PC-9 (cell line): ENCODE measurements around the gene LRMDA. TPM values are rescaled to one million over a fixed set of nuclear protein-coding genes. Genes with fewer than 3 reads are reported as not detected.
A peak's percentile ranks its signal among the peaks of the same experiment; 100 is the strongest.

ENCODE experiments used
- BruUV-seq: library from RNA; stranded (reverse); fragments of 400-500 nt; replicated peaks from 2 replicates; lab custom pipeline; 2021; lab: Mats Ljungman, UMichigan
- CTCF ChIA-PET: fragments of 300-600 bp; sonication (Branson Sonifier 250); formaldehyde crosslinking; loops from one replicate; lab custom pipeline; 2022; ENCODE audit warnings: antibody characterized with exemption; lab: Charles Lee
- POLR2A ChIA-PET: fragments of 300-600 bp; sonication (Branson Sonifier 250); formaldehyde crosslinking; loops from one replicate; lab custom pipeline; 2022; ENCODE audit warnings: antibody characterized with exemption; ENCODE audit not compliant: unreplicated experiment; lab: Charles Lee
- DNase-seq, 2 experiments: peaks; one replicate each; pipeline versions ENCODE4 v3.0.0 to v3.0.0-alpha.2; 2015 to 2022; ENCODE audit warnings: mixed read lengths in 1 of 2
- H2AFZ ChIP-seq: fragments of 200-600 bp; sonication (generic); 2 replicates; pipeline ENCODE4 v1.8.1; 2017; ENCODE audit warnings: antibody characterized with exemption
- H3F3A ChIP-seq: fragments of 200-600 bp; sonication (generic); 2 replicates; pipeline ENCODE4 v1.8.1; 2017; ENCODE audit warnings: antibody characterized with exemption, mild to moderate bottlenecking, low read depth; ENCODE audit not compliant: insufficient read depth
- H3K27ac ChIP-seq: fragments of 200-600 bp; sonication (generic); 2 replicates; pipeline ENCODE4 v1.6.1; 2016; ENCODE audit warnings: mixed run types
- H3K27me3 ChIP-seq: fragments of 200-600 bp; sonication (generic); 2 replicates; pipeline ENCODE4 v1.6.1; 2016; ENCODE audit warnings: low read depth, mixed run types; ENCODE audit not compliant: insufficient read depth
- H3K36me3 ChIP-seq: fragments of 200-600 bp; sonication (generic); 2 replicates; pipeline ENCODE4 v1.6.1; 2016; ENCODE audit warnings: low read depth, mixed run types
- H3K4me1 ChIP-seq: fragments of 200-600 bp; sonication (generic); replicated peaks from 2 replicates; pipeline ENCODE4 v1.6.1; 2016; ENCODE audit warnings: mixed run types; ENCODE audit not compliant: insufficient read depth
- H3K4me2 ChIP-seq: fragments of 200-600 bp; sonication (generic); 2 replicates; pipeline ENCODE4 v1.6.1; 2017; ENCODE audit warnings: mixed run types
- H3K4me3 ChIP-seq: fragments of 200-600 bp; sonication (generic); 2 replicates; pipeline ENCODE4 v1.6.1; 2016; ENCODE audit warnings: mixed run types
- H3K79me2 ChIP-seq: fragments of 200-600 bp; sonication (generic); 2 replicates; pipeline ENCODE4 v1.6.1; 2017; ENCODE audit warnings: low read depth, mixed run types
- H3K9me2 ChIP-seq: fragments of 200-600 bp; sonication (generic); 2 replicates; pipeline ENCODE4 v1.8.1; 2017; ENCODE audit warnings: mild to moderate bottlenecking; ENCODE audit not compliant: insufficient read depth
- H3K9me3 ChIP-seq: fragments of 200-600 bp; sonication (generic); 2 replicates; pipeline ENCODE4 v1.8.1; 2016; ENCODE audit warnings: low read depth; ENCODE audit not compliant: insufficient read depth
- H4K20me1 ChIP-seq: fragments of 200-600 bp; sonication (generic); 2 replicates; pipeline ENCODE4 v1.8.1; 2017; ENCODE audit not compliant: insufficient read depth
- CTCF ChIP-seq: fragments of 200-600 bp; sonication (generic); conservative IDR thresholded peaks from 2 replicates; pipeline ENCODE4 v1.6.1; 2017; ENCODE audit warnings: mixed run types, antibody characterized with exemption, mild to moderate bottlenecking, moderate library complexity
- EZH2 ChIP-seq: fragments of 200-600 bp; sonication (generic); IDR thresholded peaks from 2 replicates; pipeline ENCODE4 v1.8.0; 2017; ENCODE audit warnings: antibody characterized with exemption, low read depth
- intact Hi-C: fragments of 100-400 bp; cut with micrococcal nuclease; formaldehyde crosslinking; loops from one replicate; pipeline ENCODE4 v1.10.0; 2022; ENCODE audit not compliant: unreplicated experiment
- total RNA-seq: library from RNA; stranded (reverse); gene quantifications from 2 replicates; pipeline ENCODE4 v1.2.3, GENCODE V29; 2021

LRMDA gene
- total RNA-seq, 1 experiment from 2014 or later, result not detected

GRCh38 chr10:76311752-76312636 lies 880.6 kb downstream of the LRMDA start:
- peak in 1 of 2 experiments; percentile 11 for DNase-seq
- Histone ChIP-seq H3K27me3 (no peaks in the 10 kb centered on the region), H3K27ac (no peak overlapping the region), H3K4me3 (no peak overlapping the region), H3K36me3 (no peaks in the 10 kb centered on the region), H3F3A (no peaks in the 10 kb centered on the region), H3K4me2 (no peak overlapping the region), H2AFZ (no peak overlapping the region), H3K79me2 (no peaks in the 10 kb centered on the region), H3K9me3 (no peaks in the 10 kb centered on the region), H3K9me2 (no peaks in the 10 kb centered on the region), H3K4me1 (no peaks in the 10 kb centered on the region), H4K20me1 (no peaks in the 10 kb centered on the region)
- TF ChIP-seq EZH2, result no peak
- TF ChIP-seq CTCF, result peak; percentile 64
- ChIA-PET CTCF (no interaction called here), POLR2A (no interaction called here)
- intact Hi-C loops, result no loop called here
- no TSS peak for BruUV-seq

- Histone ChIP-seq H3K4me1 (no peaks in the 10 kb centered on the region), H3K79me2 (no peaks in the 10 kb centered on the region), H2AFZ (no peak overlapping the region), H4K20me1 (no peaks in the 10 kb centered on the region), H3K4me3 (no peak overlapping the region), H3K9me2 (no peaks in the 10 kb centered on the region), H3K27ac (no peak overlapping the region), H3K27me3 (no peaks in the 10 kb centered on the region), H3K36me3 (no peaks in the 10 kb centered on the region), H3F3A (no peaks in the 10 kb centered on the region), H3K9me3 (no peaks in the 10 kb centered on the region), H3K4me2 (no peak overlapping the region)
- CTCF ChIA-PET, result no interaction called here
- DNase-seq, result no peak
- BruUV-seq, result no TSS peak
- intact Hi-C loops, result no loop called here
- POLR2A ChIA-PET, result no interaction called here
- TF ChIP-seq EZH2 (no peak), CTCF (no peak)
These were observed 883.8 kb downstream of the LRMDA start for GRCh38 chr10:76315240-76315639.

GRCh38 chr10:76316234-76316633 lies 884.8 kb downstream of the LRMDA start:
- CTCF ChIA-PET, result no interaction called here
- no peaks in the 10 kb centered on the region for H3K9me2 ChIP-seq
- TF ChIP-seq EZH2 (no peak), CTCF (no peak)
- no peak overlapping the region for H3K4me3 ChIP-seq
- POLR2A ChIA-PET, result no interaction called here
- no peaks in the 10 kb centered on the region for H3K9me3 ChIP-seq
- BruUV-seq, result no TSS peak
- H3K27ac ChIP-seq, result no peak overlapping the region
- no peak for DNase-seq
- H3K27me3 ChIP-seq, result no peaks in the 10 kb centered on the region
- no peak overlapping the region for H3K4me2 ChIP-seq
- H3F3A ChIP-seq, result no peaks in the 10 kb centered on the region
- intact Hi-C loops, result no loop called here
- no peaks in the 10 kb centered on the region for H3K4me1 ChIP-seq
- H3K79me2 ChIP-seq, result no peaks in the 10 kb centered on the region
- H3K36me3 ChIP-seq, result no peaks in the 10 kb centered on the region
- H2AFZ ChIP-seq, result no peak overlapping the region
- no peaks in the 10 kb centered on the region for H4K20me1 ChIP-seq
